IMR-90 (cell line): ENCODE data around the gene MRPL52.

Experiments used
- BHLHE40 ChIP-seq: fragments of 150-350 bp; IDR thresholded peaks from 2 replicates; pipeline ENCODE4 v1.6.1; 2016; ENCODE audit warnings: mild to moderate bottlenecking, low read depth, low read length
- CHD1 ChIP-seq: IDR thresholded peaks from 2 replicates; pipeline ENCODE4 v1.6.1; 2012; ENCODE audit warnings: low read depth, low read length, improper control_type of control experiment
- MAFK ChIP-seq: IDR thresholded peaks from 2 replicates; pipeline ENCODE4 v1.6.1; 2012; ENCODE audit warnings: low read depth, low read length, improper control_type of control experiment
- MAZ ChIP-seq: IDR thresholded peaks from 2 replicates; pipeline ENCODE4 v1.6.1; 2012; ENCODE audit warnings: low read depth, mild to moderate bottlenecking, low read length, improper control_type of control experiment, moderate library complexity, borderline replicate concordance
- MXI1 ChIP-seq: IDR thresholded peaks from 2 replicates; pipeline ENCODE4 v1.6.1; 2012; ENCODE audit warnings: low read depth, mild to moderate bottlenecking, low read length, moderate library complexity, borderline replicate concordance
- POLR2A ChIP-seq: IDR thresholded peaks from 2 replicates; pipeline ENCODE4 v1.6.1; 2012; ENCODE audit warnings: mild to moderate bottlenecking, low read depth, low read length
- RAD21 ChIP-seq: IDR thresholded peaks from 2 replicates; pipeline ENCODE4 v1.6.1; 2012; ENCODE audit warnings: low read length, improper control_type of control experiment
- TF ChIP-seq, protein P1 (sequence below): conservative IDR thresholded peaks from 2 replicates; pipeline ENCODE4 v1.5.1; 2012; ENCODE audit warnings: mild to moderate bottlenecking, low read depth, low read length, improper control_type of control experiment
- TF ChIP-seq, protein P2 (sequence below): fragments of 150-350 bp; IDR thresholded peaks from 2 replicates; pipeline ENCODE4 v1.6.1; 2016; ENCODE audit warnings: low read depth, mild to moderate bottlenecking, low read length, moderate library complexity, borderline replicate concordance

DNA sequence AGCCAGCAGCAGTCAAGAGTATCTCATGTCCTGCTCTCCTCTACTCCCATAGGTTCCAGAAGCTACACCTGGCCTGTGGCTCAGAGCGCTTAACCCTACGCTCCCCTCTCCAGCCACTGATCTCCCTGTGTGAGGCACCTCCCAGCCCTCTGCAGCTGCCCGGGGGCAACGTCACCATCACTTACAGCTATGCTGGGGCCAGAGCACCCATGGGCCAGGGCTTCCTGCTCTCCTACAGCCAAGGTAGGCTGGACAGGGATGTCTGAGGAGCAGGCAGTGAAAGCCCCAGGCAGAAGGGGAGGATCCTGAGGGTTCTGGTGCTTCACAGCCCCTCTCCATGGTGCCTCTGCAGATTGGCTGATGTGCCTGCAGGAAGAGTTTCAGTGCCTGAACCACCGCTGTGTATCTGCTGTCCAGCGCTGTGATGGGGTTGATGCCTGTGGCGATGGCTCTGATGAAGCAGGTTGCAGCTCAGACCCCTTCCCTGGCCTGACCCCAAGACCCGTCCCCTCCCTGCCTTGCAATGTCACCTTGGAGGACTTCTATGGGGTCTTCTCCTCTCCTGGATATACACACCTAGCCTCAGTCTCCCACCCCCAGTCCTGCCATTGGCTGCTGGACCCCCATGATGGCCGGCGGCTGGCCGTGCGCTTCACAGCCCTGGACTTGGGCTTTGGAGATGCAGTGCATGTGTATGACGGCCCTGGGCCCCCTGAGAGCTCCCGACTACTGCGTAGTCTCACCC lies 45.5 kb downstream of the MRPL52 start:
- TF ChIP-seq BHLHE40 (no peak), MAFK (no peak), POLR2A (no peak), RAD21 (no peak), CHD1 (no peak), MXI1 (no peak), MAZ (no peak)
- TF ChIP-seq, protein P1, sequence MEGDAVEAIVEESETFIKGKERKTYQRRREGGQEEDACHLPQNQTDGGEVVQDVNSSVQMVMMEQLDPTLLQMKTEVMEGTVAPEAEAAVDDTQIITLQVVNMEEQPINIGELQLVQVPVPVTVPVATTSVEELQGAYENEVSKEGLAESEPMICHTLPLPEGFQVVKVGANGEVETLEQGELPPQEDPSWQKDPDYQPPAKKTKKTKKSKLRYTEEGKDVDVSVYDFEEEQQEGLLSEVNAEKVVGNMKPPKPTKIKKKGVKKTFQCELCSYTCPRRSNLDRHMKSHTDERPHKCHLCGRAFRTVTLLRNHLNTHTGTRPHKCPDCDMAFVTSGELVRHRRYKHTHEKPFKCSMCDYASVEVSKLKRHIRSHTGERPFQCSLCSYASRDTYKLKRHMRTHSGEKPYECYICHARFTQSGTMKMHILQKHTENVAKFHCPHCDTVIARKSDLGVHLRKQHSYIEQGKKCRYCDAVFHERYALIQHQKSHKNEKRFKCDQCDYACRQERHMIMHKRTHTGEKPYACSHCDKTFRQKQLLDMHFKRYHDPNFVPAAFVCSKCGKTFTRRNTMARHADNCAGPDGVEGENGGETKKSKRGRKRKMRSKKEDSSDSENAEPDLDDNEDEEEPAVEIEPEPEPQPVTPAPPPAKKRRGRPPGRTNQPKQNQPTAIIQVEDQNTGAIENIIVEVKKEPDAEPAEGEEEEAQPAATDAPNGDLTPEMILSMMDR, result no peak
- TF ChIP-seq, protein P2, sequence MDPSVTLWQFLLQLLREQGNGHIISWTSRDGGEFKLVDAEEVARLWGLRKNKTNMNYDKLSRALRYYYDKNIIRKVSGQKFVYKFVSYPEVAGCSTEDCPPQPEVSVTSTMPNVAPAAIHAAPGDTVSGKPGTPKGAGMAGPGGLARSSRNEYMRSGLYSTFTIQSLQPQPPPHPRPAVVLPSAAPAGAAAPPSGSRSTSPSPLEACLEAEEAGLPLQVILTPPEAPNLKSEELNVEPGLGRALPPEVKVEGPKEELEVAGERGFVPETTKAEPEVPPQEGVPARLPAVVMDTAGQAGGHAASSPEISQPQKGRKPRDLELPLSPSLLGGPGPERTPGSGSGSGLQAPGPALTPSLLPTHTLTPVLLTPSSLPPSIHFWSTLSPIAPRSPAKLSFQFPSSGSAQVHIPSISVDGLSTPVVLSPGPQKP, result no peak
